KMS-11 (cell line): Measurements from ENCODE around the gene FKRP.

Experiments used
- H2AFZ ChIP-seq: fragments of 200-600 bp; sonication (generic); 2 replicates; pipeline ENCODE4 v1.6.1; 2016; ENCODE audit warnings: antibody characterized with exemption, mixed run types, low read depth
- H3K27ac ChIP-seq: fragments of 200-600 bp; sonication (generic); 2 replicates; pipeline ENCODE4 v1.6.1; 2016; ENCODE audit warnings: mild to moderate bottlenecking, mixed run types
- H3K27me3 ChIP-seq: fragments of 200-600 bp; sonication (generic); 2 replicates; pipeline ENCODE4 v1.6.1; 2017; ENCODE audit warnings: mild to moderate bottlenecking, low read depth, mixed run types, moderate library complexity; ENCODE audit not compliant: insufficient read depth
- H3K36me3 ChIP-seq: fragments of 200-600 bp; sonication (generic); 2 replicates; pipeline ENCODE4 v1.6.1; 2017; ENCODE audit warnings: mild to moderate bottlenecking, mixed run types; ENCODE audit not compliant: insufficient read depth
- H3K4me1 ChIP-seq: fragments of 200-600 bp; sonication (generic); 2 replicates; pipeline ENCODE4 v1.6.1; 2016; ENCODE audit warnings: mild to moderate bottlenecking, low read depth, mixed run types; ENCODE audit not compliant: poor library complexity, severe bottlenecking
- H3K4me2 ChIP-seq: fragments of 200-600 bp; sonication (generic); 2 replicates; pipeline ENCODE4 v1.7.0; 2016; ENCODE audit warnings: mild to moderate bottlenecking, mixed run types
- H3K4me3 ChIP-seq: fragments of 200-600 bp; sonication (generic); IDR thresholded peaks from 2 replicates; pipeline ENCODE4 v1.6.1; 2017; ENCODE audit warnings: low read depth, low read length, mixed read lengths; ENCODE audit not compliant: insufficient read depth
- H3K79me2 ChIP-seq: fragments of 200-600 bp; sonication (generic); 2 replicates; pipeline ENCODE4 v1.6.1; 2016; ENCODE audit warnings: low read depth, mixed run types; ENCODE audit not compliant: insufficient read depth
- H3K9ac ChIP-seq: fragments of 200-600 bp; sonication (generic); 2 replicates; pipeline ENCODE4 v1.6.1; 2016; ENCODE audit warnings: mild to moderate bottlenecking, mixed run types
- H4K20me1 ChIP-seq: fragments of 200-600 bp; sonication (generic); 2 replicates; pipeline ENCODE4 v1.6.1; 2016; ENCODE audit warnings: mild to moderate bottlenecking, mixed run types; ENCODE audit not compliant: insufficient read depth
- TF ChIP-seq, protein P1 (sequence below): fragments of 200-600 bp; sonication (generic); conservative IDR thresholded peaks from 2 replicates; pipeline ENCODE4 v1.6.1; 2017; ENCODE audit warnings: low read depth, mild to moderate bottlenecking, antibody characterized with exemption, low read length, moderate library complexity, mixed read lengths

Gene FKRP

GRCh38 chr19:46726971-46727501, 18.8 kb upstream of the FKRP start:
- Histone ChIP-seq H3K4me3 (no peak overlapping the region), H4K20me1 (no peaks in the 10 kb centered on the region)

DNA sequence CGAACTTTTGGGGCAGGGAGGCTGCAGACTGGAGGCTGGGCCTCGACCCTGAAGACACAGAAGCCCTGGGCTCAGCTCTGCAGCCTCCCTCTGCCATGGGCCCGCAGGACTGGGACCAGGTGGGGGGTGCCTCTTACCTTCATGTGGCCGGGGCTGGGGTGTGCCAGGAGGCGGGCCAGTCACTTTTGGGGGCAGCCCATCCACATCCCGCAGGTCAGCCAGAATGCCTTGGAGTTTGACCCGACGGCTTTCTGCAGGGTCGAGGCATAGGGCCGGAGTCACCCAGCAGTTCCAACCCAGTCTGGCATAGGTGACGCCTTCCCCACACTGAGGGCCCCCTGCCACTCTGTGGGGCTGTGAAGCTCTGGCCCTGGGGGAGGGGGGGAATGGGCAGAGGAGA, 18.1 kb upstream of the FKRP start:
- peaks cover 7% of the 10 kb centered on the region; the same call in 1 of the 2 replicates for H3K36me3 ChIP-seq
- no peak overlapping the region for H2AFZ ChIP-seq
- H3K27ac ChIP-seq, result no peak overlapping the region
- no peaks in the 10 kb centered on the region; the same call in 1 of the 2 replicates for H3K79me2 ChIP-seq
- H3K4me1 ChIP-seq, result peaks cover 16% of the 10 kb centered on the region
- no peak overlapping the region for H3K4me3 ChIP-seq
- no peak overlapping the region for H3K9ac ChIP-seq
- no peaks in the 10 kb centered on the region for H4K20me1 ChIP-seq
- TF ChIP-seq, protein P1, sequence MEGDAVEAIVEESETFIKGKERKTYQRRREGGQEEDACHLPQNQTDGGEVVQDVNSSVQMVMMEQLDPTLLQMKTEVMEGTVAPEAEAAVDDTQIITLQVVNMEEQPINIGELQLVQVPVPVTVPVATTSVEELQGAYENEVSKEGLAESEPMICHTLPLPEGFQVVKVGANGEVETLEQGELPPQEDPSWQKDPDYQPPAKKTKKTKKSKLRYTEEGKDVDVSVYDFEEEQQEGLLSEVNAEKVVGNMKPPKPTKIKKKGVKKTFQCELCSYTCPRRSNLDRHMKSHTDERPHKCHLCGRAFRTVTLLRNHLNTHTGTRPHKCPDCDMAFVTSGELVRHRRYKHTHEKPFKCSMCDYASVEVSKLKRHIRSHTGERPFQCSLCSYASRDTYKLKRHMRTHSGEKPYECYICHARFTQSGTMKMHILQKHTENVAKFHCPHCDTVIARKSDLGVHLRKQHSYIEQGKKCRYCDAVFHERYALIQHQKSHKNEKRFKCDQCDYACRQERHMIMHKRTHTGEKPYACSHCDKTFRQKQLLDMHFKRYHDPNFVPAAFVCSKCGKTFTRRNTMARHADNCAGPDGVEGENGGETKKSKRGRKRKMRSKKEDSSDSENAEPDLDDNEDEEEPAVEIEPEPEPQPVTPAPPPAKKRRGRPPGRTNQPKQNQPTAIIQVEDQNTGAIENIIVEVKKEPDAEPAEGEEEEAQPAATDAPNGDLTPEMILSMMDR, result no peak
- H3K27me3 ChIP-seq, result no peaks in the 10 kb centered on the region
- H3K4me2 ChIP-seq, result no peak overlapping the region

More at GRCh38 chr19:46726971-46727501, 18.8 kb upstream of the FKRP start:
- no peaks in the 10 kb centered on the region for H3K27me3 ChIP-seq
- H3K27ac ChIP-seq, result no peak overlapping the region
- H3K36me3 ChIP-seq, result peaks cover 7% of the 10 kb centered on the region; the same call in 1 of the 2 replicates
- H3K79me2 ChIP-seq, result no peaks in the 10 kb centered on the region; the same call in 1 of the 2 replicates
- H3K4me2 ChIP-seq, result no peak overlapping the region
- H2AFZ ChIP-seq, result no peak overlapping the region
- H3K4me1 ChIP-seq, result peaks cover 12% of the 10 kb centered on the region
- no peak overlapping the region for H3K9ac ChIP-seq
- TF ChIP-seq, protein P1, result no peak

GRCh38 chr19:46728208-46728607, 17.6 kb upstream of the FKRP start:
- no peaks in the 10 kb centered on the region for H3K27me3 ChIP-seq
- TF ChIP-seq, protein P1, result no peak
- H4K20me1 ChIP-seq, result no peaks in the 10 kb centered on the region
- no peak overlapping the region for H2AFZ ChIP-seq
- peaks cover 18% of the 10 kb centered on the region for H3K4me1 ChIP-seq
- H3K79me2 ChIP-seq, result no peaks in the 10 kb centered on the region; the same call in 1 of the 2 replicates
- H3K9ac ChIP-seq, result no peak overlapping the region
- H3K27ac ChIP-seq, result no peak overlapping the region
- H3K4me3 ChIP-seq, result no peak overlapping the region
- no peak overlapping the region for H3K4me2 ChIP-seq
- peaks cover 7% of the 10 kb centered on the region; the same call in 1 of the 2 replicates for H3K36me3 ChIP-seq

DNA sequence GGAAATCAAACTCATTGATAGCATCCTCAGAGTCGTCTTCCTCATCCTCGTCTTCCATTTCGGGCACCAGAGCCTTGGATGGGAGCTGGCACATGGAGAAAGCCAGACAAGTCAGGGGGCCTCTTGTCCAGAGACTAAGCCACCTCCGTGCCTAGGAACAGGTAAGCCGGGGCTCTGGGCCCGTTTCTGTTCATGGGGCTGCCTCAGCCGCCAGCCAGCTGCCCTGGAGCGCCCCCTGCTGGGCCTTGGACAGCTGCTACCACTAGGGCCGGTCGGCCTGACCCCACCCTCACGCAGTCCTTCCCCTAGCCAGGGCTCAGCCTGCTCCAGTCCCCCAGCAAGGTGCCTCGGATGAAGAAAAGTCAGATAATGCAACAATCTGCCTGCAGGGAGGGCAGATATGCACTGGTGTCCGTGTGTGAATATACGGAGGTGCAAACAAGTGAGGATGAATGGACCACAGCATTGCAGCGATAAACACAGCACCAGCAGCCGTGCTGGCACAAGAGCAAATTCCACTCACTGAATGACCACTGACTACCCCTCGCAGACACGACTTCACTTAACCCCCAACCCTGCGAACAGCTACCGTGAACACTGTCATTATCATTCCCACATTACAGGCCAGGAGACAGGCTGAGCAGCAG, 17.0 kb upstream of the FKRP start:
- TF ChIP-seq, protein P1, result peak; percentile 90
- Histone ChIP-seq H3K27me3 (no peaks in the 10 kb centered on the region), H3K27ac (no peak overlapping the region), H3K4me3 (no peak overlapping the region), H3K79me2 (no peaks in the 10 kb centered on the region; the same call in 1 of the 2 replicates), H4K20me1 (no peaks in the 10 kb centered on the region), H3K36me3 (peaks cover 7% of the 10 kb centered on the region; the same call in 1 of the 2 replicates), H2AFZ (no peak overlapping the region), H3K4me1 (peaks cover 18% of the 10 kb centered on the region), H3K9ac (no peak overlapping the region), H3K4me2 (no peak overlapping the region)
